ENCODE results near the gene EDDM13.

DNA sequence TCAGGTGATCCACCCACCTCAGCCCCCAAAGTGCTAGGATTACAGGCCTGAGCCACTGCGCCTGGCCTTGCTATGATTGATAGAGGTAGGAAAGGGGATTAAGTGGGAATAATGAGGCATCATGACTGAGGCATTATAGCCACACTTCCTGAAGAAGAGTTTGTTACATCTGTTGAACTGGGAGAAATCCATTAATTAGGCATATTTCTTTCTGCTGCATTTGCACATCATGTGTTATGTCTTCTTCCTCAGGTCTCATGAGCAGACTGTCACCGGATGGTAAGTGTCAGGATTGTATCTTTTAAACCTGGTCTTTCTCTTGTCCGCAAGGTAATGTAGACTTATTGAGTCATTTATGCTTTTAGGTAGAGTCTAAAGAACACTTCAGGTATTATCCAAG is 12.2 kb downstream of the EDDM13 start:
- TF ChIP-seq, protein P1, sequence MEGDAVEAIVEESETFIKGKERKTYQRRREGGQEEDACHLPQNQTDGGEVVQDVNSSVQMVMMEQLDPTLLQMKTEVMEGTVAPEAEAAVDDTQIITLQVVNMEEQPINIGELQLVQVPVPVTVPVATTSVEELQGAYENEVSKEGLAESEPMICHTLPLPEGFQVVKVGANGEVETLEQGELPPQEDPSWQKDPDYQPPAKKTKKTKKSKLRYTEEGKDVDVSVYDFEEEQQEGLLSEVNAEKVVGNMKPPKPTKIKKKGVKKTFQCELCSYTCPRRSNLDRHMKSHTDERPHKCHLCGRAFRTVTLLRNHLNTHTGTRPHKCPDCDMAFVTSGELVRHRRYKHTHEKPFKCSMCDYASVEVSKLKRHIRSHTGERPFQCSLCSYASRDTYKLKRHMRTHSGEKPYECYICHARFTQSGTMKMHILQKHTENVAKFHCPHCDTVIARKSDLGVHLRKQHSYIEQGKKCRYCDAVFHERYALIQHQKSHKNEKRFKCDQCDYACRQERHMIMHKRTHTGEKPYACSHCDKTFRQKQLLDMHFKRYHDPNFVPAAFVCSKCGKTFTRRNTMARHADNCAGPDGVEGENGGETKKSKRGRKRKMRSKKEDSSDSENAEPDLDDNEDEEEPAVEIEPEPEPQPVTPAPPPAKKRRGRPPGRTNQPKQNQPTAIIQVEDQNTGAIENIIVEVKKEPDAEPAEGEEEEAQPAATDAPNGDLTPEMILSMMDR (IDR thresholded peaks at IDR 0.05; ENCODE audit: low read depth, low read length, poor library complexity, severe bottlenecking) = no peak
- TF ChIP-seq EZH2phosphoT487 (IDR thresholded peaks at IDR 0.05; ENCODE audit: borderline replicate concordance, low read length) = no peak

All from DOHH2 (cell line).